ENCODE data around the gene CYFIP2. TPM values are rescaled to one million over a fixed set of nuclear protein-coding genes. Genes with fewer than 3 reads are reported as not detected.

The CYFIP2 gene
- 19.6 and 21.0 TPM in 2 replicates for polyA plus RNA-seq (2013)

DNA sequence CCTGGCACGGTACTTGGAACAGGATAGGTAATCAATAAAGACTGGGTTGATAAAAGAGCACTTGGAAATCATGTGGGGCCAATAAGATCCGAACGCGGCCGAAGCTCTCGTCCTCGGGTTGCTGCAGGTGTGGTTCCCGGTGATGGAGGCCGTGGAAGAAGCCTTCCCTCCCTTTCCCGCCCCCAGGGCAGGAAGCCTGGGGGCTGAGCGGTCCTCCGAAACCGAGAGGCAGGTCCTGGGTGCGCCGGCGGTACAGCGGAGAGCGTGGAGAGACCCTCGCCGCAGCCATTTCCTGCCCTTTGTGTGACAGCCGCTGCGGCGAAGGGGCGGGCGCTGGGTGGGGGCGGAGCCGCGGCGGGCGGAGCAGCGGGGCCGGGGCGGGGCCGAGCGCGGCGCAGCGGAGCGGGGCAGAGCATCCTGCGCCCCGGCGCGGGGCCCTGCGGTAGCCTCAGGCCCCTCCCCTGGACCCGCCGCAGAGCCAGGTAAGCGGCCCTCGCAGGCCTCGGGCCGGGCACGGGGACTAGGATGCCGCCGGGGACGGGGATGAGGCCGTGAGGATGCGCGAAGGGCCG is at the start of gene CYFIP2:
Gene CYFIP2, plus strand, starts transcription at position 410 of the 572 bp plus-strand sequence. CDS start 19,239 bp downstream, outside the sequence.
- H3K23ac ChIP-seq (ENCODE audit: low read length) = no peak within 1 kb of the TSS
- H2BK5ac ChIP-seq (ENCODE audit: low read depth, low read length, poor library complexity) = no peak within 1 kb of the TSS
- H4K8ac ChIP-seq (ENCODE audit: low read depth, low read length) = peak within 1 kb of the TSS; percentile 84
- H3K9me3 ChIP-seq (ENCODE audit: insufficient read depth, low read depth, low read length) = no peaks in the 10 kb centered on the region
- H3K4me1 ChIP-seq (ENCODE audit: control insufficient read depth in 1 of 2, insufficient read depth in 2 of 2, low read length in 2 of 2) = peaks cover 7 to 17% of the 10 kb centered on the region in 2 experiments
- H3K14ac ChIP-seq (ENCODE audit: low read length) = no peak within 1 kb of the TSS
- no peak within 1 kb of the TSS for H3K9ac ChIP-seq (ENCODE audit: low read length)
- H3K27me3 ChIP-seq (ENCODE audit: insufficient read depth, low read length) = peaks cover 2% of the 10 kb centered on the region
- peak within 1 kb of the TSS; percentile 99 for H2AFZ ChIP-seq (ENCODE audit: insufficient read depth, low read length, poor library complexity)
- H3K4me2 ChIP-seq (ENCODE audit: low read length) = peak within 1 kb of the TSS; percentile 98
- DNase-seq = peak; percentile 13 to 51
- no peak within 1 kb of the TSS for H2AK5ac ChIP-seq (ENCODE audit: low read length)
- H3K18ac ChIP-seq (ENCODE audit: low read length) = peak within 1 kb of the TSS; percentile 72
- H3K27ac ChIP-seq (ENCODE audit: low read depth, low read length) = no peak within 1 kb of the TSS
- H4K91ac ChIP-seq (ENCODE audit: low read depth, low read length) = peak within 1 kb of the TSS; percentile 70
- no peaks in the 10 kb centered on the region for H3K36me3 ChIP-seq (ENCODE audit: control insufficient read depth in 1 of 2, insufficient read depth in 2 of 2, low read length in 2 of 2)
- H2BK12ac ChIP-seq (ENCODE audit: low read length) = no peak within 1 kb of the TSS
- H2BK120ac ChIP-seq (ENCODE audit: insufficient read depth, low read length, poor library complexity) = peak within 1 kb of the TSS; percentile 63
- peak within 1 kb of the TSS; percentile 86 for H4K12ac ChIP-seq (ENCODE audit: low read depth, low read length)
- peaks cover 4% of the 10 kb centered on the region for H3K79me2 ChIP-seq (ENCODE audit: control insufficient read depth, insufficient read depth, low read length, poor library complexity)
- H3K4ac ChIP-seq (ENCODE audit: low read depth, low read length) = no peak within 1 kb of the TSS
- H3K79me1 ChIP-seq (ENCODE audit: low read length) = peaks cover 3% of the 10 kb centered on the region
- no CpG with 5 or more reads among the region's 58 CpGs for WGBS (ENCODE audit: extremely low coverage, insufficient coverage, insufficient read length)
- H3K4me3 ChIP-seq (ENCODE audit: low read depth, low read length) = peak within 1 kb of the TSS; percentile 79

DNA sequence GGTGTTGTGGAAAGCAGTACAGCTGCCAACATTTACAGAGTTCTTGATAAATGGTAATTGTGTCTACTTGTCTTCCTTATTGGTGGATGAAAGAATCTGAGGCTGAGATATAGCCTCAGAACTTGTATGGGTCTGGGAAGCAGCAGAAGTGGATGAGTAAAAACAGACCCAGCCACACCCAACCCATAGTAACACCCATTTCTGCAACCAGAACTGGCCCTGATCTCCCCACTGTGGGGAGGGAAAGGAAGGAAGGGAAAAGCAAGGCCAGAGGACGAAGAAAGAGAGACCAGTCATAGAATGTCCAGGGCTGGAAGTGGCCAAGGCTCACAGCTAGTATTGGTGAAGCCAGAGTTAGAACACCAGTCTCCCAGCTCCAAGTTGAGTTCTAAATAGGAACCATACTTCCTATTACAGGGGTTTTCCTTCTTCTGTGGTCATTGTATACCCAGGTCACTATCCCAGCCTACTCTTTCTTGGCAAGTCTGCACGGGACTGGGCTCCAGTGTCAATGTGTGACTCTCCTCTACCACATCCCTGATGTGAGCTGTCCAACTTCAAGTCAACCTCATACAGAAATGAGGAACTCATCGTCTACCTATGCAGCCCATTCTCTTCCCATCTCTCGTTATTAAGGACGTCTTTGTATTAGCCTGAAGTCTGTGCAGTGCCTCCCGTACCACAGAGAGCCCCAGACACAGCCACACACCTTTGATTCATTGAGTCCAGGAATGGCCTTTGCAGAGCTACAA is 49.4 kb upstream of the CYFIP2 start:
- Histone ChIP-seq H3K79me1 (ENCODE audit: low read length) (no peaks in the 10 kb centered on the region), H2BK12ac (ENCODE audit: low read length) (no peak overlapping the region), H2BK5ac (ENCODE audit: low read depth, low read length, poor library complexity) (no peak overlapping the region), H3K27me3 (ENCODE audit: insufficient read depth, low read length) (no peaks in the 10 kb centered on the region), H3K23ac (ENCODE audit: low read length) (no peak overlapping the region), H4K12ac (ENCODE audit: low read depth, low read length) (no peak overlapping the region), H3K14ac (ENCODE audit: low read length) (no peak overlapping the region), H2AK5ac (ENCODE audit: low read length) (no peak overlapping the region), H3K9ac (ENCODE audit: low read length) (no peak overlapping the region), H3K4me1 (ENCODE audit: control insufficient read depth in 1 of 2, insufficient read depth in 2 of 2, low read length in 2 of 2) (no peaks in the 10 kb centered on the region), H3K36me3 (ENCODE audit: control insufficient read depth in 1 of 2, insufficient read depth in 2 of 2, low read length in 2 of 2) (no peaks in the 10 kb centered on the region), H3K27ac (ENCODE audit: low read depth, low read length) (no peak overlapping the region), H2BK120ac (ENCODE audit: insufficient read depth, low read length, poor library complexity) (no peak overlapping the region), H3K4me3 (ENCODE audit: low read depth, low read length) (no peak overlapping the region), H4K8ac (ENCODE audit: low read depth, low read length) (no peak overlapping the region), H4K91ac (ENCODE audit: low read depth, low read length) (no peak overlapping the region), H3K4me2 (ENCODE audit: low read length) (no peak overlapping the region), H3K18ac (ENCODE audit: low read length) (no peak overlapping the region), H3K79me2 (ENCODE audit: control insufficient read depth, insufficient read depth, low read length, poor library complexity) (no peaks in the 10 kb centered on the region), H2AFZ (ENCODE audit: insufficient read depth, low read length, poor library complexity) (no peak overlapping the region), H3K9me3 (ENCODE audit: insufficient read depth, low read depth, low read length) (no peaks in the 10 kb centered on the region), H3K4ac (ENCODE audit: low read depth, low read length) (no peak overlapping the region)
- DNase-seq = no peak
- no CpG with 5 or more reads among the region's 6 CpGs for WGBS (ENCODE audit: extremely low coverage, insufficient coverage, insufficient read length)

DNA sequence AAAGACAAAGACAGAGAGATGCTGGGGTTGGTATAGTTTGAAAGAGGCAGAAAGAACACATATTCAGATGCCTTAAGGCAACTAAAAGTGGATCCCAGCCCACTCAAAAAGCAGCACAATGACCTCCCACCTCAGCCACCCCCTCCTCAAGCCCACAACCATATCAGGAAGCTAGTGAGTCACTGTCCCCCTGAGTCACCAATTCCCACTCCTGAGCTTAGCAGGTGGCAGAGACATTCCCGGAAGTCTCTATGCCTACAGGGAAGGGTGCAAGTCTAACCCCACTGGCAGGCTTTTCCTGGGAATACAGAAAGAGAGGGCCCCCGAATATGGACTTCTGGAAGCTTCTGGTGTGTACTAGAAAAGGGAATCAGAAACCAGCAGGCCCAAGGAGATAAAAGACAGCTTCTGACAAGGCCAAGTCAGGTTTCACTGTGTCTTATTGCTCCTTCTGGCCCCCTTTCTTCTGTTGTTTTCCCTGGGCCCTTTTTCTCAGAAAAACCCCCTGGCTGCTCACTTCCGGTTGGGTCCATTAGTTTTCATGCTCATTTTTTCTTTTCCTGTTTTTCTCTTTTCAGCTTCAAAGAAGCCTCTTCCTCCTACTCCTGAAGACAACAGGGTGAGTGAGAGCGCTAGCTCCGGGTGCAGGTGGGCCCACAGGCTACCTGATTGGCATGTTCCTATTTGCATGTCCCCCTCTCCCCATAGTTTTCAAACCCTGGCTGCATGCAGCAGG is 48.5 kb upstream of the CYFIP2 start:
- no peak overlapping the region for H3K4me3 ChIP-seq (ENCODE audit: low read depth, low read length)
- no peak overlapping the region for H3K23ac ChIP-seq (ENCODE audit: low read length)
- H3K79me1 ChIP-seq (ENCODE audit: low read length) = no peaks in the 10 kb centered on the region
- no peaks in the 10 kb centered on the region for H3K36me3 ChIP-seq (ENCODE audit: control insufficient read depth in 1 of 2, insufficient read depth in 2 of 2, low read length in 2 of 2)
- H3K9me3 ChIP-seq (ENCODE audit: insufficient read depth, low read depth, low read length) = no peaks in the 10 kb centered on the region
- H4K8ac ChIP-seq (ENCODE audit: low read depth, low read length) = no peak overlapping the region
- H3K4ac ChIP-seq (ENCODE audit: low read depth, low read length) = no peak overlapping the region
- no peak overlapping the region for H4K12ac ChIP-seq (ENCODE audit: low read depth, low read length)
- H2BK12ac ChIP-seq (ENCODE audit: low read length) = no peak overlapping the region
- no peak overlapping the region for H2BK5ac ChIP-seq (ENCODE audit: low read depth, low read length, poor library complexity)
- H3K18ac ChIP-seq (ENCODE audit: low read length) = no peak overlapping the region
- DNase-seq = no peak
- no peak overlapping the region for H2AK5ac ChIP-seq (ENCODE audit: low read length)
- H3K27ac ChIP-seq (ENCODE audit: low read depth, low read length) = no peak overlapping the region
- no peak overlapping the region for H2AFZ ChIP-seq (ENCODE audit: insufficient read depth, low read length, poor library complexity)
- no peak overlapping the region for H3K14ac ChIP-seq (ENCODE audit: low read length)
- no peak overlapping the region for H3K4me2 ChIP-seq (ENCODE audit: low read length)
- H2BK120ac ChIP-seq (ENCODE audit: insufficient read depth, low read length, poor library complexity) = no peak overlapping the region
- no peak overlapping the region for H3K9ac ChIP-seq (ENCODE audit: low read length)
- no peaks in the 10 kb centered on the region for H3K27me3 ChIP-seq (ENCODE audit: insufficient read depth, low read length)
- no peak overlapping the region for H4K91ac ChIP-seq (ENCODE audit: low read depth, low read length)
- H3K79me2 ChIP-seq (ENCODE audit: control insufficient read depth, insufficient read depth, low read length, poor library complexity) = no peaks in the 10 kb centered on the region
- no CpG with 5 or more reads among the region's 5 CpGs for WGBS (ENCODE audit: extremely low coverage, insufficient coverage, insufficient read length)
- no peaks in the 10 kb centered on the region for H3K4me1 ChIP-seq (ENCODE audit: control insufficient read depth in 1 of 2, insufficient read depth in 2 of 2, low read length in 2 of 2)

DNA sequence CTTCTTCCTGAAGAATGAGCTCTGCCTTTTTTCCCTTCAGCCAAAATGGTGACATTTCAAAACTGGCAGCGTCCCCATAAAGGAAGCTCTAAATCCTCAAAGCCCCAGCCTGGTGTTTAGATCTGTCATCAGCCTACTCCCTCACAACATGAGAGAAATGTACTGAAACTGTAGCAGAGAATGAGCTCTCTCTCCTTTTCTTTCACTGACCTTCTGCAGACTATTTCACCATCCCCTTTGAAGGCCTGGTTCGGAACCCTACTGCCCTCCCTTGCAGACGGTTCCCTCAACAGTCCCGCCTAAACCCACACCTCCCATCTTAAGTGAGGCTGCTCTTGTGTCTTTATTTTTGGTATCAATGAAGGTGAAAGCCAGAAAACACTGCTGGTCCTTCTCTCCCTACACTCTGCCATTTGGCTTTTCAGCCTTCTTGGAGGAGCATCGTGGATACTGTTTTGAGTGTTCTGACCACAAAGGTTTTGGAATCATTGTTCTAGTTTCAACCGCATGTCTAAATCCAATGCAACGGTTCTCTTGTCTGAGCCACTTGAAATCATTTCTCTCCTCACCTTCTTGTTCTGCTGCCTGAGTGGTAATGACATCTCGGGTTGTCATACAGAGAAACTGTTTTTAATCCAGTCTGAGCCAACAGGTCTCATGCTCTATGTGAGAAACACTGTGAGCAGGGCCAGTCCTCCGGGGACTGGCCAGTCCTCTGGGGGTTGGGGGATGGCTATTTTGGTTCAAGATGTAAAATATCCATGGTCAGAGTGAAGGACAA is 46.2 kb upstream of the CYFIP2 start:
- H3K4me2 ChIP-seq (ENCODE audit: low read length) = no peak overlapping the region
- no peaks in the 10 kb centered on the region for H3K9me3 ChIP-seq (ENCODE audit: insufficient read depth, low read depth, low read length)
- no peak overlapping the region for H4K91ac ChIP-seq (ENCODE audit: low read depth, low read length)
- H2BK5ac ChIP-seq (ENCODE audit: low read depth, low read length, poor library complexity) = no peak overlapping the region
- no peak for DNase-seq
- H3K23ac ChIP-seq (ENCODE audit: low read length) = no peak overlapping the region
- H2BK12ac ChIP-seq (ENCODE audit: low read length) = no peak overlapping the region
- no CpG with 5 or more reads among the region's 9 CpGs for WGBS (ENCODE audit: extremely low coverage, insufficient coverage, insufficient read length)
- no peak overlapping the region for H4K12ac ChIP-seq (ENCODE audit: low read depth, low read length)
- no peaks in the 10 kb centered on the region for H3K4me1 ChIP-seq (ENCODE audit: control insufficient read depth in 1 of 2, insufficient read depth in 2 of 2, low read length in 2 of 2)
- H3K4me3 ChIP-seq (ENCODE audit: low read depth, low read length) = no peak overlapping the region
- no peaks in the 10 kb centered on the region for H3K79me1 ChIP-seq (ENCODE audit: low read length)
- H3K18ac ChIP-seq (ENCODE audit: low read length) = no peak overlapping the region
- H3K4ac ChIP-seq (ENCODE audit: low read depth, low read length) = no peak overlapping the region
- H3K9ac ChIP-seq (ENCODE audit: low read length) = no peak overlapping the region
- H3K27ac ChIP-seq (ENCODE audit: low read depth, low read length) = no peak overlapping the region
- H2BK120ac ChIP-seq (ENCODE audit: insufficient read depth, low read length, poor library complexity) = no peak overlapping the region
- H3K14ac ChIP-seq (ENCODE audit: low read length) = no peak overlapping the region
- no peak overlapping the region for H2AK5ac ChIP-seq (ENCODE audit: low read length)
- no peaks in the 10 kb centered on the region for H3K27me3 ChIP-seq (ENCODE audit: insufficient read depth, low read length)
- no peak overlapping the region for H4K8ac ChIP-seq (ENCODE audit: low read depth, low read length)
- H3K36me3 ChIP-seq (ENCODE audit: control insufficient read depth in 1 of 2, insufficient read depth in 2 of 2, low read length in 2 of 2) = no peaks in the 10 kb centered on the region
- H3K79me2 ChIP-seq (ENCODE audit: control insufficient read depth, insufficient read depth, low read length, poor library complexity) = no peaks in the 10 kb centered on the region
- no peak overlapping the region for H2AFZ ChIP-seq (ENCODE audit: insufficient read depth, low read length, poor library complexity)
